WTC11 (cell line): ENCODE results near the gene MYLK4. TPM values are rescaled to one million over a fixed set of nuclear protein-coding genes. Genes with fewer than 3 reads are reported as not detected.

Source experiments
- ATAC-seq: fragments of 200-7000 bp; cut with Tn5 transposase; 2 replicates; pipeline ENCODE4 v1.10.0; 2021; ENCODE audit warnings: mild to moderate bottlenecking, moderate library complexity
- CTCF ChIA-PET: fragments of 300-600 bp; sonication (Branson Sonifier 250); formaldehyde crosslinking; loops from one replicate; lab custom pipeline; 2021; ENCODE audit warnings: antibody characterized with exemption; lab: Charles Lee
- POLR2A ChIA-PET: fragments of 350-600 bp; sonication (Branson Sonifier 250); formaldehyde crosslinking; loops from one replicate; lab custom pipeline; 2021; ENCODE audit warnings: antibody characterized with exemption; lab: Charles Lee
- DNase-seq: peaks from one replicate; pipeline ENCODE4 v3.0.0; 2021; ENCODE audit warnings: low spot score
- H3K27ac Mint-ChIP-seq: 2 replicates; pipeline ENCODE4 v1.8.0; 2021; ENCODE audit warnings: mixed read lengths
- H3K27me3 Mint-ChIP-seq: 2 replicates; pipeline ENCODE4 v1.8.0; 2021; ENCODE audit warnings: low read depth, mild to moderate bottlenecking, moderate library complexity, mixed read lengths
- H3K36me3 Mint-ChIP-seq: 2 replicates; pipeline ENCODE4 v1.8.0; 2021; ENCODE audit warnings: mixed read lengths
- H3K4me1 Mint-ChIP-seq: 2 replicates; pipeline ENCODE4 v1.8.0; 2022; ENCODE audit warnings: mixed read lengths
- H3K4me3 Mint-ChIP-seq: 2 replicates; pipeline ENCODE4 v1.8.0; 2021; ENCODE audit warnings: mild to moderate bottlenecking, moderate library complexity, mixed read lengths
- H3K9me3 Mint-ChIP-seq: 2 replicates; pipeline ENCODE4 v1.8.0; 2021; ENCODE audit warnings: mixed read lengths
- ATF1 ChIP-seq: sonication (generic); formaldehyde crosslinking; IDR thresholded peaks from 2 replicates; pipeline ENCODE4 v1.8.1; 2023; ENCODE audit warnings: mild to moderate bottlenecking, moderate library complexity, missing genetic modification reagents
- IRF2 ChIP-seq: sonication (generic); formaldehyde crosslinking; IDR thresholded peaks from 2 replicates; pipeline ENCODE4 v1.8.0; 2022; ENCODE audit warnings: low read depth, missing genetic modification reagents, borderline replicate concordance
- JUN ChIP-seq: sonication (generic); formaldehyde crosslinking; IDR thresholded peaks from 2 replicates; pipeline ENCODE4 v1.8.0; 2023; ENCODE audit warnings: mild to moderate bottlenecking, missing genetic modification reagents
- MYBL2 ChIP-seq: sonication (generic); formaldehyde crosslinking; IDR thresholded peaks from 2 replicates; pipeline ENCODE4 v1.8.1; 2023; ENCODE audit warnings: mild to moderate bottlenecking, moderate library complexity, missing genetic modification reagents
- NFATC4 ChIP-seq: fragments of 250-450 bp; sonication (Bioruptor Pico); IDR thresholded peaks from 2 replicates; pipeline ENCODE4 v1.9.0; 2021; ENCODE audit warnings: mild to moderate bottlenecking
- NFYB ChIP-seq: sonication (generic); formaldehyde crosslinking; conservative IDR thresholded peaks from 2 replicates; pipeline ENCODE4 v1.8.0; 2022; ENCODE audit warnings: low read depth, missing genetic modification reagents
- RELA ChIP-seq: sonication (generic); formaldehyde crosslinking; IDR thresholded peaks from 2 replicates; pipeline ENCODE4 v1.8.1; 2022; ENCODE audit warnings: missing genetic modification reagents, mild to moderate bottlenecking, borderline replicate concordance
- SMAD3 ChIP-seq: sonication (generic); formaldehyde crosslinking; IDR thresholded peaks from 2 replicates; pipeline ENCODE4 v1.8.0; 2022; ENCODE audit warnings: missing genetic modification reagents, mild to moderate bottlenecking, borderline replicate concordance
- TCF7 ChIP-seq: sonication (generic); formaldehyde crosslinking; IDR thresholded peaks from 2 replicates; pipeline ENCODE4 v1.8.0; 2022; ENCODE audit warnings: mild to moderate bottlenecking, low read depth, missing genetic modification reagents, moderate library complexity
- TP53 ChIP-seq: sonication (generic); formaldehyde crosslinking; IDR thresholded peaks from 2 replicates; pipeline ENCODE4 v1.8.1; 2023; ENCODE audit warnings: mild to moderate bottlenecking, missing genetic modification reagents
- ZNF232 ChIP-seq: sonication (generic); formaldehyde crosslinking; IDR thresholded peaks from 2 replicates; pipeline ENCODE4 v1.8.0; 2022; ENCODE audit warnings: mild to moderate bottlenecking, missing genetic modification reagents
- total RNA-seq: library from RNA; stranded (reverse); gene quantifications from 3 replicates; pipeline ENCODE4 v1.2.3, GENCODE V29; 2021
- TF ChIP-seq, protein P1 (sequence below): fragments of 250-450 bp; sonication (Bioruptor Pico); IDR thresholded peaks from 2 replicates; pipeline ENCODE4 v1.8.0; 2021; ENCODE audit warnings: mild to moderate bottlenecking
- TF ChIP-seq, protein P2 (sequence below): sonication (generic); formaldehyde crosslinking; conservative IDR thresholded peaks from 2 replicates; pipeline ENCODE4 v1.8.1; 2023; ENCODE audit warnings: mild to moderate bottlenecking, low read depth, missing genetic modification reagents, moderate library complexity
- TF ChIP-seq, protein P3 (sequence below): sonication (generic); formaldehyde crosslinking; IDR thresholded peaks from 2 replicates; pipeline ENCODE4 v1.8.1; 2023; ENCODE audit warnings: mild to moderate bottlenecking, moderate library complexity, missing genetic modification reagents
- TF ChIP-seq, protein P4 (sequence below): sonication (generic); formaldehyde crosslinking; IDR thresholded peaks from 2 replicates; pipeline ENCODE4 v1.8.0; 2023; ENCODE audit warnings: mild to moderate bottlenecking, missing genetic modification reagents
- TF ChIP-seq, protein P5 (sequence below): sonication (generic); formaldehyde crosslinking; IDR thresholded peaks from 2 replicates; pipeline ENCODE4 v1.8.1; 2022; ENCODE audit warnings: mild to moderate bottlenecking, moderate library complexity, missing genetic modification reagents
- TF ChIP-seq, protein P6 (sequence below): sonication (generic); formaldehyde crosslinking; IDR thresholded peaks from 2 replicates; pipeline ENCODE4 v1.8.1; 2022; ENCODE audit warnings: missing genetic modification reagents, borderline replicate concordance
- TF ChIP-seq, protein P7 (sequence below): fragments of 200-600 bp; IDR thresholded peaks from 2 replicates; pipeline ENCODE4 v1.8.0; 2022; ENCODE audit warnings: antibody characterized with exemption
- TF ChIP-seq, protein P8 (sequence below): sonication (generic); formaldehyde crosslinking; IDR thresholded peaks from 2 replicates; pipeline ENCODE4 v1.8.1; 2022; ENCODE audit warnings: low read depth, mild to moderate bottlenecking, moderate library complexity, missing genetic modification reagents, borderline replicate concordance

MYLK4 gene
- total RNA-seq, 1 experiment from 2014 or later, result 0.13 TPM

DNA sequence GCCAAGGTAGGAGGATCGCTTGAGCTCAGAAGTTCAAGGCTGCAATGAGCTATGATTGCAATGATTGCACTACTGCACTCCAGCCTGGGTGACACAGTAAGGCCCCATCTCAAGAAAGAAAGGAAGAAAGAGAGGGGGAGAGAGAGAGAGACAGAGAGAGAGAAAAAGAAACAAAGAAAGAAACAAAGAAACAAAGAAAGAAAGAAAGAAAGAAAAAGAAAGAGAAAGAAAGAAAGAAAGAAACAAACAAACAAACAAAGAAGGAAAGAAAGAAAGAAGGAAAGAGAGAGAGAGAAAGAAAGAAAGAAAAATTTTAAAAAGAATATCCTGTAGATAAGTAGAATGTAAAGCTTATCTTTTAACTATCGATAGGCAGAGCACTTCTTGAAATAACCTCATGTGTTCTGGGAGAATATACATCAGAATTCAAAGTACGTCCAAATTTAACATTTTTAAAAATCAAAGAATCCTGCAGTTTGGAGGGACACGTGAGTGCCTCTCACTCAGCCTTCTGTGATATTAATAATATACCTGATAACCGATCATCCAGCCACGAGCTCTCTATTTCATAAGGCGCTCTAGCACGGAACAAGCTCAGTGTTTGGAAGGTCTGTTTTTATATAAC lies 25.2 kb downstream of the MYLK4 start (continued):
- TF ChIP-seq, protein P1, sequence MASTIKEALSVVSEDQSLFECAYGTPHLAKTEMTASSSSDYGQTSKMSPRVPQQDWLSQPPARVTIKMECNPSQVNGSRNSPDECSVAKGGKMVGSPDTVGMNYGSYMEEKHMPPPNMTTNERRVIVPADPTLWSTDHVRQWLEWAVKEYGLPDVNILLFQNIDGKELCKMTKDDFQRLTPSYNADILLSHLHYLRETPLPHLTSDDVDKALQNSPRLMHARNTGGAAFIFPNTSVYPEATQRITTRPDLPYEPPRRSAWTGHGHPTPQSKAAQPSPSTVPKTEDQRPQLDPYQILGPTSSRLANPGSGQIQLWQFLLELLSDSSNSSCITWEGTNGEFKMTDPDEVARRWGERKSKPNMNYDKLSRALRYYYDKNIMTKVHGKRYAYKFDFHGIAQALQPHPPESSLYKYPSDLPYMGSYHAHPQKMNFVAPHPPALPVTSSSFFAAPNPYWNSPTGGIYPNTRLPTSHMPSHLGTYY, result no peak
- TF ChIP-seq ZNF232 (no peak), RELA (no peak), MYBL2 (CRISPR knock-in tag) (no peak), SMAD3 (CRISPR knock-in tag) (no peak)
- TF ChIP-seq, protein P2, sequence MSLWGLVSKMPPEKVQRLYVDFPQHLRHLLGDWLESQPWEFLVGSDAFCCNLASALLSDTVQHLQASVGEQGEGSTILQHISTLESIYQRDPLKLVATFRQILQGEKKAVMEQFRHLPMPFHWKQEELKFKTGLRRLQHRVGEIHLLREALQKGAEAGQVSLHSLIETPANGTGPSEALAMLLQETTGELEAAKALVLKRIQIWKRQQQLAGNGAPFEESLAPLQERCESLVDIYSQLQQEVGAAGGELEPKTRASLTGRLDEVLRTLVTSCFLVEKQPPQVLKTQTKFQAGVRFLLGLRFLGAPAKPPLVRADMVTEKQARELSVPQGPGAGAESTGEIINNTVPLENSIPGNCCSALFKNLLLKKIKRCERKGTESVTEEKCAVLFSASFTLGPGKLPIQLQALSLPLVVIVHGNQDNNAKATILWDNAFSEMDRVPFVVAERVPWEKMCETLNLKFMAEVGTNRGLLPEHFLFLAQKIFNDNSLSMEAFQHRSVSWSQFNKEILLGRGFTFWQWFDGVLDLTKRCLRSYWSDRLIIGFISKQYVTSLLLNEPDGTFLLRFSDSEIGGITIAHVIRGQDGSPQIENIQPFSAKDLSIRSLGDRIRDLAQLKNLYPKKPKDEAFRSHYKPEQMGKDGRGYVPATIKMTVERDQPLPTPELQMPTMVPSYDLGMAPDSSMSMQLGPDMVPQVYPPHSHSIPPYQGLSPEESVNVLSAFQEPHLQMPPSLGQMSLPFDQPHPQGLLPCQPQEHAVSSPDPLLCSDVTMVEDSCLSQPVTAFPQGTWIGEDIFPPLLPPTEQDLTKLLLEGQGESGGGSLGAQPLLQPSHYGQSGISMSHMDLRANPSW, result no peak
- TF ChIP-seq, protein P3, sequence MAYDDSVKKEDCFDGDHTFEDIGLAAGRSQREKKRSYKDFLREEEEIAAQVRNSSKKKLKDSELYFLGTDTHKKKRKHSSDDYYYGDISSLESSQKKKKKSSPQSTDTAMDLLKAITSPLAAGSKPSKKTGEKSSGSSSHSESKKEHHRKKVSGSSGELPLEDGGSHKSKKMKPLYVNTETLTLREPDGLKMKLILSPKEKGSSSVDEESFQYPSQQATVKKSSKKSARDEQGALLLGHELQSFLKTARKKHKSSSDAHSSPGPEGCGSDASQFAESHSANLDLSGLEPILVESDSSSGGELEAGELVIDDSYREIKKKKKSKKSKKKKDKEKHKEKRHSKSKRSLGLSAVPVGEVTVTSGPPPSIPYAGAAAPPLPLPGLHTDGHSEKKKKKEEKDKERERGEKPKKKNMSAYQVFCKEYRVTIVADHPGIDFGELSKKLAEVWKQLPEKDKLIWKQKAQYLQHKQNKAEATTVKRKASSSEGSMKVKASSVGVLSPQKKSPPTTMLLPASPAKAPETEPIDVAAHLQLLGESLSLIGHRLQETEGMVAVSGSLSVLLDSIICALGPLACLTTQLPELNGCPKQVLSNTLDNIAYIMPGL, result no peak
- TF ChIP-seq, protein P4, sequence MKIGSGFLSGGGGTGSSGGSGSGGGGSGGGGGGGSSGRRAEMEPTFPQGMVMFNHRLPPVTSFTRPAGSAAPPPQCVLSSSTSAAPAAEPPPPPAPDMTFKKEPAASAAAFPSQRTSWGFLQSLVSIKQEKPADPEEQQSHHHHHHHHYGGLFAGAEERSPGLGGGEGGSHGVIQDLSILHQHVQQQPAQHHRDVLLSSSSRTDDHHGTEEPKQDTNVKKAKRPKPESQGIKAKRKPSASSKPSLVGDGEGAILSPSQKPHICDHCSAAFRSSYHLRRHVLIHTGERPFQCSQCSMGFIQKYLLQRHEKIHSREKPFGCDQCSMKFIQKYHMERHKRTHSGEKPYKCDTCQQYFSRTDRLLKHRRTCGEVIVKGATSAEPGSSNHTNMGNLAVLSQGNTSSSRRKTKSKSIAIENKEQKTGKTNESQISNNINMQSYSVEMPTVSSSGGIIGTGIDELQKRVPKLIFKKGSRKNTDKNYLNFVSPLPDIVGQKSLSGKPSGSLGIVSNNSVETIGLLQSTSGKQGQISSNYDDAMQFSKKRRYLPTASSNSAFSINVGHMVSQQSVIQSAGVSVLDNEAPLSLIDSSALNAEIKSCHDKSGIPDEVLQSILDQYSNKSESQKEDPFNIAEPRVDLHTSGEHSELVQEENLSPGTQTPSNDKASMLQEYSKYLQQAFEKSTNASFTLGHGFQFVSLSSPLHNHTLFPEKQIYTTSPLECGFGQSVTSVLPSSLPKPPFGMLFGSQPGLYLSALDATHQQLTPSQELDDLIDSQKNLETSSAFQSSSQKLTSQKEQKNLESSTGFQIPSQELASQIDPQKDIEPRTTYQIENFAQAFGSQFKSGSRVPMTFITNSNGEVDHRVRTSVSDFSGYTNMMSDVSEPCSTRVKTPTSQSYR (CRISPR knock-in tag), result no peak
- TF ChIP-seq, protein P5, sequence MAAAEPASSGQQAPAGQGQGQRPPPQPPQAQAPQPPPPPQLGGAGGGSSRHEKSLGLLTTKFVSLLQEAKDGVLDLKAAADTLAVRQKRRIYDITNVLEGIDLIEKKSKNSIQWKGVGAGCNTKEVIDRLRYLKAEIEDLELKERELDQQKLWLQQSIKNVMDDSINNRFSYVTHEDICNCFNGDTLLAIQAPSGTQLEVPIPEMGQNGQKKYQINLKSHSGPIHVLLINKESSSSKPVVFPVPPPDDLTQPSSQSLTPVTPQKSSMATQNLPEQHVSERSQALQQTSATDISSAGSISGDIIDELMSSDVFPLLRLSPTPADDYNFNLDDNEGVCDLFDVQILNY (CRISPR knock-in tag), result no peak

DNA sequence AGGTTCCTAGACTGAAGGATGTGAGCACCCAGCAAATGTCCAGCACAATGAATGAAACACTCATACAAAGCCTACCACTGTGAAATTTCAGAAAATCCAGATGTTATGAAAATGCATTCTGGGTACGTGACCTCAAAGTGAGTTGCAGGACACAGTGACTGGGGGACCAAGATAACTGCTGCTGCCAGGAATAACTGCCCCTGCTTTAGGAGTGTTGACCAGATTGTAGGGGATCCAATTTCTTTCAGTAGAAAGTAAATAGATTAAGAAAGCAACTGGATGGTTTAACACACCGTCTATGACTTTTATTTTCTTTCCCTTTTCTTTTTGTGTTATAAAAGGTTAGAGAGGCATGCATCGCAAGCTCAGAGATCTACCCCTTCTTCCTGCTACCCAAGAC lies 29.5 kb downstream of the MYLK4 start:
- no peak for DNase-seq

DNA sequence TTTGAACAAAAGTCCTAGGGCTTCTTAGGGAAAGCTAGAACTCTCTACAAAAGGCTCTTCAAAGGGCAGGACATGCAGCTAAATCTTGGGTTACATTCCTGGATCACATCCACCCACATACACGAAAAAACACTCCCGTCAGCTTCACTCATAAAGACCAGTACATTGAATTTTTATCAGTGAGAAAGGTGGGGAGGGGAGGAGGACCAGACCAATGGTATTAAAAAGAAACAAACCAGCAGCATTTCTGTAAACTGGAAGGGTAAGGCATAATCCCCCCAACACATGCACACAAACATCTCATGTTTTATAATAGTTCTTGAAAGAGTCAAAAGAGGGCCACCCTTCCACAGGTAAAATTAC lies 31.6 kb downstream of the MYLK4 start:
- Mint-ChIP-seq H3K27me3 (0 out of 2 replicates have a peak, but pooled peaks cover 4% of the 10 kb centered on the region), H3K9me3 (peaks cover 21% of the 10 kb centered on the region), H3K27ac (no peak overlapping the region), H3K4me3 (no peak overlapping the region), H3K4me1 (peaks cover 9% of the 10 kb centered on the region), H3K36me3 (peaks cover 8% of the 10 kb centered on the region)
- ATAC-seq (no peak), DNase-seq (no peak)
- CTCF ChIA-PET, result interaction anchor here (1.6 kb wide), 1 partner anchor 19 kb away, joined by 5 read pairs; no protein-coding TSS in a partner anchor
- POLR2A ChIA-PET, result no interaction called here
- TF ChIP-seq SMAD3 (CRISPR knock-in tag) (no peak), JUN (CRISPR knock-in tag) (no peak), TCF7 (no peak), NFYB (no peak), IRF2 (CRISPR knock-in tag) (no peak), TP53 (CRISPR knock-in tag) (no peak), NFATC4 (no peak)
- TF ChIP-seq, protein P6, sequence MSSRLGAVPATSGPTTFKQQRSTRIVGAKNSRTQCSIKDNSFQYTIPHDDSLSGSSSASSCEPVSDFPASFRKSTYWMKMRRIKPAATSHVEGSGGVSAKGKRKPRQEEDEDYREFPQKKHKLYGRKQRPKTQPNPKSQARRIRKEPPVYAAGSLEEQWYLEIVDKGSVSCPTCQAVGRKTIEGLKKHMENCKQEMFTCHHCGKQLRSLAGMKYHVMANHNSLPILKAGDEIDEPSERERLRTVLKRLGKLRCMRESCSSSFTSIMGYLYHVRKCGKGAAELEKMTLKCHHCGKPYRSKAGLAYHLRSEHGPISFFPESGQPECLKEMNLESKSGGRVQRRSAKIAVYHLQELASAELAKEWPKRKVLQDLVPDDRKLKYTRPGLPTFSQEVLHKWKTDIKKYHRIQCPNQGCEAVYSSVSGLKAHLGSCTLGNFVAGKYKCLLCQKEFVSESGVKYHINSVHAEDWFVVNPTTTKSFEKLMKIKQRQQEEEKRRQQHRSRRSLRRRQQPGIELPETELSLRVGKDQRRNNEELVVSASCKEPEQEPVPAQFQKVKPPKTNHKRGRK (CRISPR knock-in tag), result no peak
- TF ChIP-seq, protein P7, sequence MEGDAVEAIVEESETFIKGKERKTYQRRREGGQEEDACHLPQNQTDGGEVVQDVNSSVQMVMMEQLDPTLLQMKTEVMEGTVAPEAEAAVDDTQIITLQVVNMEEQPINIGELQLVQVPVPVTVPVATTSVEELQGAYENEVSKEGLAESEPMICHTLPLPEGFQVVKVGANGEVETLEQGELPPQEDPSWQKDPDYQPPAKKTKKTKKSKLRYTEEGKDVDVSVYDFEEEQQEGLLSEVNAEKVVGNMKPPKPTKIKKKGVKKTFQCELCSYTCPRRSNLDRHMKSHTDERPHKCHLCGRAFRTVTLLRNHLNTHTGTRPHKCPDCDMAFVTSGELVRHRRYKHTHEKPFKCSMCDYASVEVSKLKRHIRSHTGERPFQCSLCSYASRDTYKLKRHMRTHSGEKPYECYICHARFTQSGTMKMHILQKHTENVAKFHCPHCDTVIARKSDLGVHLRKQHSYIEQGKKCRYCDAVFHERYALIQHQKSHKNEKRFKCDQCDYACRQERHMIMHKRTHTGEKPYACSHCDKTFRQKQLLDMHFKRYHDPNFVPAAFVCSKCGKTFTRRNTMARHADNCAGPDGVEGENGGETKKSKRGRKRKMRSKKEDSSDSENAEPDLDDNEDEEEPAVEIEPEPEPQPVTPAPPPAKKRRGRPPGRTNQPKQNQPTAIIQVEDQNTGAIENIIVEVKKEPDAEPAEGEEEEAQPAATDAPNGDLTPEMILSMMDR, result no peak
- TF ChIP-seq, protein P8, sequence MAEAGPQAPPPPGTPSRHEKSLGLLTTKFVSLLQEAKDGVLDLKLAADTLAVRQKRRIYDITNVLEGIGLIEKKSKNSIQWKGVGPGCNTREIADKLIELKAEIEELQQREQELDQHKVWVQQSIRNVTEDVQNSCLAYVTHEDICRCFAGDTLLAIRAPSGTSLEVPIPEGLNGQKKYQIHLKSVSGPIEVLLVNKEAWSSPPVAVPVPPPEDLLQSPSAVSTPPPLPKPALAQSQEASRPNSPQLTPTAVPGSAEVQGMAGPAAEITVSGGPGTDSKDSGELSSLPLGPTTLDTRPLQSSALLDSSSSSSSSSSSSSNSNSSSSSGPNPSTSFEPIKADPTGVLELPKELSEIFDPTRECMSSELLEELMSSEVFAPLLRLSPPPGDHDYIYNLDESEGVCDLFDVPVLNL (CRISPR knock-in tag), result no peak

More for the DNA sequence above, 29.5 kb downstream of the MYLK4 start:
- POLR2A ChIA-PET, result no interaction called here
- ATAC-seq, result no peak
- Mint-ChIP-seq H3K27ac (no peak overlapping the region), H3K36me3 (peaks cover 8% of the 10 kb centered on the region), H3K27me3 (0 out of 2 replicates have a peak, but pooled peaks cover under 1% of the 10 kb centered on the region), H3K4me1 (peaks cover 12% of the 10 kb centered on the region), H3K4me3 (no peak overlapping the region), H3K9me3 (peaks cover 14% of the 10 kb centered on the region)
- CTCF ChIA-PET, result no interaction called here
- TF ChIP-seq ATF1 (CRISPR knock-in tag), result no peak
